K562 (cell line): ENCODE data around the gene PIK3R5. TPM values are rescaled to one million over a fixed set of nuclear protein-coding genes. Genes with fewer than 3 reads are reported as not detected.
A peak's percentile ranks its signal among the peaks of the same experiment; 100 is the strongest.

Source experiments
- ATAC-seq: fragments of 200-7000 bp; cut with Tn5 transposase; 3 replicates; pipeline ENCODE4 v1.9.1; 2020; ENCODE audit warnings: moderate library complexity
- BruUV-seq: library from RNA; stranded (reverse); fragments of 400-500 nt; replicated peaks from 2 replicates; lab custom pipeline; 2021; lab: Mats Ljungman, UMichigan
- CTCF ChIA-PET: fragments of 300-600 bp; formaldehyde crosslinking; extraction: SDS; loops from one replicate; lab custom pipeline; 2021; ENCODE audit warnings: low intra/inter-chr PET ratio; lab: Yijun Ruan, JAX
- POLR2A ChIA-PET: fragments of 300-600, 350-650 bp; sonication (Branson Sonifier 250); formaldehyde crosslinking; extraction: SDS; loops from one replicate; lab custom pipeline; 2021; ENCODE audit warnings: antibody characterized with exemption, inconsistent platforms; lab: Yijun Ruan, JAX
- DNase-seq, 4 experiments: peaks; one replicate each; pipeline versions ENCODE4 v3.0.0 to v3.0.0-alpha.2; 2011 to 2018; ENCODE audit warnings: low spot score in 3 of 4, mixed read lengths in 3 of 4; ENCODE audit errors: extremely low read depth in 1 of 4
- FAIRE-seq: peaks from 2 replicates; lab custom pipeline; 2011; peaks lifted over from hg19 to GRCh38; lab: Jason Lieb, UNC
- H2AFZ ChIP-seq: 2 replicates; pipeline ENCODE4 v1.6.0; 2011; ENCODE audit warnings: low read depth, low read length, control low read depth, inconsistent platforms
- H3K27ac ChIP-seq: fragments of 200-600 bp; 3 replicates; pipeline ENCODE4 v1.8.0; 2011; ENCODE audit warnings: low read depth, mild to moderate bottlenecking, control low read depth, inconsistent platforms, low read length, moderate library complexity, mixed read lengths; ENCODE audit errors: extremely low read depth
- H3K27me3 ChIP-seq, 2 experiments: fragments of 300-600 bp in 1 of 2; 2 replicates in 1 of 2; 3 replicates in 1 of 2; pipeline versions ENCODE4 v1.6.0 to v1.8.0; 2011; ENCODE audit warnings: inconsistent platforms in 2 of 2, low read length in 2 of 2, mild to moderate bottlenecking in 1 of 2, mixed read lengths in 1 of 2, moderate library complexity in 1 of 2; ENCODE audit not compliant: control insufficient read depth in 2 of 2, insufficient read depth in 2 of 2
- H3K36me3 ChIP-seq: fragments of 300-600 bp; 3 replicates; pipeline ENCODE4 v1.8.0; 2011; ENCODE audit warnings: mild to moderate bottlenecking, low read length, inconsistent platforms; ENCODE audit not compliant: control insufficient read depth, insufficient read depth
- H3K4me1 ChIP-seq, 2 experiments: fragments of 200-600 bp in 1 of 2; replicated peaks in 1 of 2; 2 replicates in 1 of 2; 3 replicates in 1 of 2; pipeline versions ENCODE4 v1.5.1 to v1.8.0; 2011; ENCODE audit warnings: inconsistent platforms in 2 of 2, low read length in 2 of 2, mild to moderate bottlenecking in 1 of 2, mixed read lengths in 1 of 2, moderate library complexity in 1 of 2; ENCODE audit not compliant: control insufficient read depth in 2 of 2, insufficient read depth in 2 of 2
- H3K4me2 ChIP-seq: 2 replicates; pipeline ENCODE4 v1.6.1; 2011; ENCODE audit warnings: low read length, control low read depth, inconsistent platforms, mixed read lengths; ENCODE audit not compliant: insufficient read depth
- H3K4me3 ChIP-seq: fragments of 200-600 bp; sonication (generic), shearing (Covaris generic); 2 replicates; pipeline ENCODE4 v1.5.1; 2016; ENCODE audit warnings: control low read depth, inconsistent platforms
- H3K79me2 ChIP-seq: fragments of 200-600 bp; 3 replicates; pipeline ENCODE4 v1.8.0; 2011; ENCODE audit warnings: low read length, inconsistent platforms; ENCODE audit not compliant: control insufficient read depth, insufficient read depth
- H3K9ac ChIP-seq, 2 experiments: 2 replicates each; pipeline versions ENCODE4 v1.6.0 to v1.6.1; 2011; ENCODE audit warnings: low read depth in 2 of 2, low read length in 2 of 2, control low read depth in 1 of 2, inconsistent platforms in 1 of 2, mild to moderate bottlenecking in 1 of 2, mixed read lengths in 1 of 2; ENCODE audit not compliant: insufficient read depth in 1 of 2
- H3K9me1 ChIP-seq: one replicate; pipeline ENCODE4 v1.6.0; 2011; ENCODE audit warnings: inconsistent platforms, mild to moderate bottlenecking, low read length, moderate library complexity; ENCODE audit not compliant: control insufficient read depth, insufficient read depth
- H3K9me3 ChIP-seq: replicated peaks from 2 replicates; pipeline ENCODE4 v1.5.1; 2011; ENCODE audit warnings: low read depth, low read length, inconsistent platforms; ENCODE audit not compliant: control insufficient read depth, insufficient read depth
- H4K20me1 ChIP-seq: replicated peaks from 2 replicates; pipeline ENCODE4 v1.6.1; 2011; ENCODE audit warnings: low read length, inconsistent platforms, mixed read lengths; ENCODE audit not compliant: control insufficient read depth, insufficient read depth
- BCOR ChIP-seq: fragments of 450-650 bp; IDR thresholded peaks from 2 replicates; pipeline ENCODE4 v1.6.1; 2016
- DACH1 ChIP-seq: fragments of 450-650 bp; IDR thresholded peaks from 2 replicates; pipeline ENCODE4 v1.6.1; 2018; ENCODE audit not compliant: partially characterized antibody
- ESRRB ChIP-seq: fragments of 250-450 bp; sonication (Bioruptor Pico); IDR thresholded peaks from 2 replicates; pipeline ENCODE4 v1.5.0; 2020; ENCODE audit warnings: mild to moderate bottlenecking, moderate library complexity, borderline replicate concordance
- HDAC1 ChIP-seq, 2 experiments: fragments of 450-650 bp; IDR thresholded peaks; 2 replicates each; pipeline ENCODE4 v1.6.1; 2016 to 2017; ENCODE audit warnings: inconsistent platforms in 1 of 2, mild to moderate bottlenecking in 1 of 2, moderate library complexity in 1 of 2
- MAZ ChIP-seq, 2 experiments: fragments of 450-650 bp in 1 of 2; sonication (generic) in 1 of 2; formaldehyde crosslinking; IDR thresholded peaks in 1 of 2; conservative IDR thresholded peaks in 1 of 2; 2 replicates each; pipeline versions ENCODE4 v1.4.0 to v1.5.0; 2020; ENCODE audit warnings: mild to moderate bottlenecking in 1 of 2, missing genetic modification reagents in 1 of 2
- MTA1 ChIP-seq: fragments of 450-650 bp; IDR thresholded peaks from 2 replicates; pipeline ENCODE4 v1.6.1; 2017; ENCODE audit warnings: borderline replicate concordance
- NCOA1 ChIP-seq: fragments of 450-650 bp; IDR thresholded peaks from 2 replicates; pipeline ENCODE4 v1.6.1; 2016; ENCODE audit warnings: low read depth
- NFRKB ChIP-seq: fragments of 450-650 bp; IDR thresholded peaks from 2 replicates; pipeline ENCODE4 v1.6.1; 2016; ENCODE audit warnings: low read depth
- NFXL1 ChIP-seq: fragments of 450-650 bp; formaldehyde crosslinking; IDR thresholded peaks from 2 replicates; pipeline ENCODE4 v1.4.0; 2021; ENCODE audit warnings: mild to moderate bottlenecking
- NR3C1 ChIP-seq: sonication (generic); formaldehyde crosslinking; IDR thresholded peaks from 2 replicates; pipeline ENCODE4 v1.8.1; 2022; ENCODE audit warnings: missing genetic modification reagents
- POLR2AphosphoS2 ChIP-seq: IDR thresholded peaks from 2 replicates; pipeline ENCODE4 v1.6.1; 2012; ENCODE audit warnings: low read length, improper control_type of control experiment
- SAFB ChIP-seq: fragments of 200-400 bp; formaldehyde crosslinking; IDR thresholded peaks from 2 replicates; pipeline ENCODE4 v1.6.1; 2017; ENCODE audit warnings: low read depth, low read length, borderline replicate concordance
- TRIM24 ChIP-seq, 2 experiments: fragments of 450-650 bp; IDR thresholded peaks; 2 replicates each; pipeline ENCODE4 v1.6.1; 2016
- ZNF274 ChIP-seq: IDR thresholded peaks from 2 replicates; pipeline ENCODE4 v1.6.1; 2011; ENCODE audit warnings: low read depth, mild to moderate bottlenecking, low read length, moderate library complexity, borderline replicate concordance
- ZNF3 ChIP-seq: fragments of 250-450 bp; sonication (Bioruptor Pico); IDR thresholded peaks from 2 replicates; pipeline ENCODE4 v1.5.0; 2021; ENCODE audit warnings: mild to moderate bottlenecking, moderate library complexity
- ZNF354B ChIP-seq: fragments of 250-450 bp; sonication (Bioruptor Pico); IDR thresholded peaks from 2 replicates; pipeline ENCODE4 v1.4.0; 2020
- ZNF695 ChIP-seq: fragments of 450-650 bp; formaldehyde crosslinking; IDR thresholded peaks from 2 replicates; pipeline ENCODE4 v1.4.0; 2020; ENCODE audit warnings: mild to moderate bottlenecking, moderate library complexity
- in situ Hi-C: fragments of 300-500 bp; cut with MboI; formaldehyde crosslinking; loops from 4 replicates; pipeline ENCODE4 v1.15.0; 2018; ENCODE audit warnings: inconsistent platforms, mixed read lengths
- intact Hi-C: fragments of 100-400 bp; cut with micrococcal nuclease; formaldehyde crosslinking; loops from 2 replicates; pipeline ENCODE4 v1.14.2; 2022
- polyA plus RNA-seq, 8 experiments: library from polyadenylated mRNA; depleted of rRNA in 4 of 8; stranded (reverse) in 5 of 8; unstranded in 3 of 8; fragments of >200 nt; fragmentation: Nextera tagmentation in 2 of 8; fragmentation: Illumina TruSeq in 1 of 8; extraction: Ambion mirVana in 2 of 8; extraction: Trizol in 1 of 8; gene quantifications; 2 replicates each; pipeline versions ENCODE4 v1.2.1 to v1.2.3, GENCODE V29; 2011 to 2014; ENCODE audit warnings: inconsistent platforms in 1 of 8, missing spikeins in 1 of 8
- total RNA-seq, 7 experiments: library from RNA; depleted of rRNA in 6 of 7; stranded (reverse); fragments of >200 nt in 6 of 7; fragmentation: Illumina TruSeq in 2 of 7; extraction: Trizol in 2 of 7; gene quantifications; 2 replicates each; pipeline versions ENCODE4 v1.2.1 to v1.2.3, GENCODE V29; 2011 to 2021; ENCODE audit warnings: low replicate concordance in 1 of 7
- TF ChIP-seq, protein P1 (sequence below): fragments of 450-650 bp; formaldehyde crosslinking; IDR thresholded peaks from 2 replicates; pipeline ENCODE4 v1.4.0; 2022; ENCODE audit warnings: missing genetic modification characterization
- TF ChIP-seq, protein P2 (sequence below): fragments of 250-450 bp; sonication (Bioruptor Pico); IDR thresholded peaks from 2 replicates; pipeline ENCODE4 v1.5.0; 2021
- TF ChIP-seq, protein P3 (sequence below): fragments of 450-650 bp; IDR thresholded peaks from 2 replicates; pipeline ENCODE4 v1.7.0; 2016; ENCODE audit warnings: borderline replicate concordance
- TF ChIP-seq, protein P4 (sequence below): fragments of 450-650 bp; IDR thresholded peaks from 2 replicates; pipeline ENCODE4 v1.6.1; 2016; ENCODE audit warnings: antibody characterized with exemption

The PIK3R5 gene
- total and polyA plus RNA-seq, 9 of the 15 experiments (the other 6 are each of a cell fraction or from before 2014, with no cell fraction given), result 0.01 to 0.38 TPM; not detected in 7

DNA sequence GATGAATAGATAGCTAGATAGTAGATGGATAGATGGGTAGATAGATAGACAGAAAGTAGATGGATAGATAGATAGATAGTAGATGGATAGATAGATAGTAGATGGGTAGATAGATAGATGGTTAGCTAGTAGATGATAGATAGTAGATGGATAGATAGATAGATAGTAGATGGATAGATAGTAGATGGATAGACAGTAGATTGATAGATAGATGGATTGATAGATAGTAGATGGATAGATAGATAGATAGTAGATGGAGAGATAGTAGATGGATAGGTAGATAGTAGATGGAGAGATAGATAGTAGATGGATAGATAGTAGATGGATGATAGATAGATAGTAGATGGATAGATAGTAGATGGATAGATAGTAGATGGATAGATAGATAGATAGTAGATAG lies 40.4 kb downstream of the PIK3R5 start:
- BruUV-seq, result no TSS peak
- CTCF ChIA-PET, result no interaction called here
- TF ChIP-seq, protein P1, sequence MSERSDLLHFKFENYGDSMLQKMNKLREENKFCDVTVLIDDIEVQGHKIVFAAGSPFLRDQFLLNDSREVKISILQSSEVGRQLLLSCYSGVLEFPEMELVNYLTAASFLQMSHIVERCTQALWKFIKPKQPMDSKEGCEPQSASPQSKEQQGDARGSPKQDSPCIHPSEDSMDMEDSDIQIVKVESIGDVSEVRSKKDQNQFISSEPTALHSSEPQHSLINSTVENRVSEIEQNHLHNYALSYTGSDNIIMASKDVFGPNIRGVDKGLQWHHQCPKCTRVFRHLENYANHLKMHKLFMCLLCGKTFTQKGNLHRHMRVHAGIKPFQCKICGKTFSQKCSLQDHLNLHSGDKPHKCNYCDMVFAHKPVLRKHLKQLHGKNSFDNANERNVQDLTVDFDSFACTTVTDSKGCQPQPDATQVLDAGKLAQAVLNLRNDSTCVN, result no peak
- TF ChIP-seq NCOA1 (no peak), MTA1 (peak; percentile 69), TRIM24 (IDR thresholded peaks at IDR 0.05) (peak in 1 of 2 experiments; percentile 32; a peak in 1 of 4 replicates), ZNF354B (no peak), HDAC1 (IDR thresholded peaks at IDR 0.05) (0 out of 4 replicates have a peak, but pooled peaks of 1 of the 2 experiments have one; percentile 20), SAFB (no peak), MAZ (CRISPR knock-in tag; conservative IDR thresholded peaks at IDR 0.05 in 1 of 2, IDR thresholded peaks at IDR 0.05 in 1 of 2) (no peak), NR3C1 (CRISPR knock-in tag) (no peak), BCOR (0 out of 2 replicates have a peak, but pooled peaks have one; percentile 8), NFXL1 (CRISPR knock-in tag) (no peak), ZNF274 (no peak), ZNF695 (no peak), POLR2AphosphoS2 (no peak), DACH1 (peak; percentile 65), ESRRB (CRISPR knock-in tag) (no peak), ZNF3 (CRISPR knock-in tag) (no peak), NFRKB (no peak)
- TF ChIP-seq, protein P2, sequence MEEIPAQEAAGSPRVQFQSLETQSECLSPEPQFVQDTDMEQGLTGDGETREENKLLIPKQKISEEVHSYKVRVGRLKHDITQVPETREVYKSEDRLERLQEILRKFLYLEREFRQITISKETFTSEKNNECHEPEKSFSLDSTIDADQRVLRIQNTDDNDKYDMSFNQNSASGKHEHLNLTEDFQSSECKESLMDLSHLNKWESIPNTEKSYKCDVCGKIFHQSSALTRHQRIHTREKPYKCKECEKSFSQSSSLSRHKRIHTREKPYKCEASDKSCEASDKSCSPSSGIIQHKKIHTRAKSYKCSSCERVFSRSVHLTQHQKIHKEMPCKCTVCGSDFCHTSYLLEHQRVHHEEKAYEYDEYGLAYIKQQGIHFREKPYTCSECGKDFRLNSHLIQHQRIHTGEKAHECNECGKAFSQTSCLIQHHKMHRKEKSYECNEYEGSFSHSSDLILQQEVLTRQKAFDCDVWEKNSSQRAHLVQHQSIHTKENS, result no peak
- TF ChIP-seq, protein P3, sequence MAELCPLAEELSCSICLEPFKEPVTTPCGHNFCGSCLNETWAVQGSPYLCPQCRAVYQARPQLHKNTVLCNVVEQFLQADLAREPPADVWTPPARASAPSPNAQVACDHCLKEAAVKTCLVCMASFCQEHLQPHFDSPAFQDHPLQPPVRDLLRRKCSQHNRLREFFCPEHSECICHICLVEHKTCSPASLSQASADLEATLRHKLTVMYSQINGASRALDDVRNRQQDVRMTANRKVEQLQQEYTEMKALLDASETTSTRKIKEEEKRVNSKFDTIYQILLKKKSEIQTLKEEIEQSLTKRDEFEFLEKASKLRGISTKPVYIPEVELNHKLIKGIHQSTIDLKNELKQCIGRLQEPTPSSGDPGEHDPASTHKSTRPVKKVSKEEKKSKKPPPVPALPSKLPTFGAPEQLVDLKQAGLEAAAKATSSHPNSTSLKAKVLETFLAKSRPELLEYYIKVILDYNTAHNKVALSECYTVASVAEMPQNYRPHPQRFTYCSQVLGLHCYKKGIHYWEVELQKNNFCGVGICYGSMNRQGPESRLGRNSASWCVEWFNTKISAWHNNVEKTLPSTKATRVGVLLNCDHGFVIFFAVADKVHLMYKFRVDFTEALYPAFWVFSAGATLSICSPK, result no peak
- TF ChIP-seq, protein P4, sequence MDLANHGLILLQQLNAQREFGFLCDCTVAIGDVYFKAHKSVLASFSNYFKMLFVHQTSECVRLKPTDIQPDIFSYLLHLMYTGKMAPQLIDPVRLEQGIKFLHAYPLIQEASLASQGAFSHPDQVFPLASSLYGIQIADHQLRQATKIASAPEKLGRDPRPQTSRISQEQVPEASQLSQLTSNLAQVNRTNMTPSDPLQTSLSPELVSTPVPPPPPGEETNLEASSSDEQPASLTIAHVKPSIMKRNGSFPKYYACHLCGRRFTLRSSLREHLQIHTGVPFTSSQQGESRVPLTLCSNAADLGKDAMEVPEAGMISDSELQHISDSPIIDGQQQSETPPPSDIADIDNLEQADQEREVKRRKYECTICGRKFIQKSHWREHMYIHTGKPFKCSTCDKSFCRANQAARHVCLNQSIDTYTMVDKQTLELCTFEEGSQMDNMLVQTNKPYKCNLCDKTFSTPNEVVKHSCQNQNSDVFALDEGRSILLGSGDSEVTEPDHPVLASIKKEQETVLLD, result peak; percentile 81

More for the DNA sequence above, 40.4 kb downstream of the PIK3R5 start:
- POLR2A ChIA-PET, result no interaction called here
- FAIRE-seq, result no peak
- Histone ChIP-seq H3K9ac (no peak overlapping the region), H3K4me2 (no peak overlapping the region), H3K9me1 (no peaks in the 10 kb centered on the region), H2AFZ (no peak overlapping the region), H3K4me3 (no peak overlapping the region), H3K36me3 (no peaks in the 10 kb centered on the region), H3K27me3 (no peaks in the 10 kb centered on the region), H3K9me3 (peaks cover 1% of the 10 kb centered on the region; the same call in 1 of the 2 replicates), H3K79me2 (no peaks in the 10 kb centered on the region), H3K27ac (no peak overlapping the region), H4K20me1 (no peaks in the 10 kb centered on the region), H3K4me1 (no peaks in the 10 kb centered on the region)
- DNase-seq, result no peak
- ATAC-seq, result no peak
- in situ Hi-C loops, result no loop called here
- intact Hi-C loops, result no loop called here
